ENCODE results near the gene CFLAR. TPM values are rescaled to one million over a fixed set of nuclear protein-coding genes. Genes with fewer than 3 reads are reported as not detected.

CFLAR gene
- total and polyA plus RNA-seq, 2 of the 13 experiments (the other 11 are each of a cell fraction or from before 2014, with no cell fraction given), result 43.8 to 92.1 TPM

DNA sequence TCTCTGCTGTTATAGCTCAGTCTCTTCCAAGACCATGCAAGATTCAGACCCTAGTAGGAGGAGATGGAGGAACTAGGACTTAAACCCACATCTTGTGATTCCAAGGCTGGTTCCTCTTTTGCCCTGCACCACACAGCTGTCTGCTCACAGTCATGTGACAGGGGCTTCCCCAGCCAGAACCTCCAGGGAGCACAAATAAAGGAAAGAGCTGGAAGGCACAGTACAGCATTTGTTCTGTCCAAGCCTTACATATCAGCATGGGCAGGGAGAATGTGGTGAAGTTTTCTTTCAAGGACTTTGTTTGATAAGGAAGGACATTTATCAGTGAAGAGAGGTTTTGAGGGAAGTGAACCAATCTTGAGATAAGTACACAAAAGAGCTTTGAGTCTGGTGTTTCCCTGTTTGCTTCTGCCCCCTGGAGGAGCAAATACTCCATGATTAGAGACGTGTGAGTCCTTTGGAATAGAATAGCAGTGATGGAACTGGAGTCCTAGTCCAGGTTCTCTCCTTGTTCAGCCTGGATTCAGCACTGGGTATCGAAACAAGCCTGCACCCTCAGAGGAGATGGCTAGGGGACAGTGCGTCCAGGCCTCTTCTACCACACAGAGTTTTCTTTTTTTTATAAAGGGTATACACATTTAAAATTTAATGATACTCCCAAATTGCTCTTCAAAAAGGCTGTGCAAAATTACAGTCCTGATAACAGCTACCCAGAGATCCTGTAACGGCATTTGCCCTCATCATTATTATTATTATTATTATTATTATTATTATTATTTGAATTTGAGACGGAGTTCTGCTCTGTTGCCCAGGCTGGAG is 42.4 kb downstream of the CFLAR start (continued):
- TF ChIP-seq SP5 (CRISPR knock-in tag; IDR thresholded peaks at IDR 0.05; ENCODE audit: borderline replicate concordance, low read depth), result no peak
- no peak for TF ChIP-seq SSRP1 (CRISPR knock-in tag; IDR thresholded peaks at IDR 0.05)
- TF ChIP-seq ZNF547 (CRISPR knock-in tag; IDR thresholded peaks at IDR 0.05), result no peak
- TF ChIP-seq SIN3B (IDR thresholded peaks at IDR 0.05; ENCODE audit: low read length), result no peak
- no peak for TF ChIP-seq ZNF3 (CRISPR knock-in tag; IDR thresholded peaks at IDR 0.05)
- TF ChIP-seq, protein P1, sequence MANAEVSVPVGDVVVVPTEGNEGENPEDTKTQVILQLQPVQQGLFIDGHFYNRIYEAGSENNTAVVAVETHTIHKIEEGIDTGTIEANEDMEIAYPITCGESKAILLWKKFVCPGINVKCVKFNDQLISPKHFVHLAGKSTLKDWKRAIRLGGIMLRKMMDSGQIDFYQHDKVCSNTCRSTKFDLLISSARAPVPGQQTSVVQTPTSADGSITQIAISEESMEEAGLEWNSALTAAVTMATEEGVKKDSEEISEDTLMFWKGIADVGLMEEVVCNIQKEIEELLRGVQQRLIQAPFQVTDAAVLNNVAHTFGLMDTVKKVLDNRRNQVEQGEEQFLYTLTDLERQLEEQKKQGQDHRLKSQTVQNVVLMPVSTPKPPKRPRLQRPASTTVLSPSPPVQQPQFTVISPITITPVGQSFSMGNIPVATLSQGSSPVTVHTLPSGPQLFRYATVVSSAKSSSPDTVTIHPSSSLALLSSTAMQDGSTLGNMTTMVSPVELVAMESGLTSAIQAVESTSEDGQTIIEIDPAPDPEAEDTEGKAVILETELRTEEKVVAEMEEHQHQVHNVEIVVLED (CRISPR knock-in tag; IDR thresholded peaks at IDR 0.05; ENCODE audit: borderline replicate concordance), result peak; percentile 25; the same call in 1 of the 2 replicates
- peak; percentile 55 for TF ChIP-seq TEAD3 (CRISPR knock-in tag; optimal IDR thresholded peaks at IDR 0.05; ENCODE audit: borderline replicate concordance)
- no peak for TF ChIP-seq ZNF703 (CRISPR knock-in tag; IDR thresholded peaks at IDR 0.05; ENCODE audit: borderline replicate concordance)
- peak; percentile 20; the same call in 1 of the 2 replicates for TF ChIP-seq AHR (CRISPR knock-in tag; IDR thresholded peaks at IDR 0.05)
- TF ChIP-seq ZNF691 (CRISPR knock-in tag; IDR thresholded peaks at IDR 0.05; ENCODE audit: borderline replicate concordance, low read depth), result no peak; the same call in 1 of the 2 replicates
- TF ChIP-seq, protein P2, sequence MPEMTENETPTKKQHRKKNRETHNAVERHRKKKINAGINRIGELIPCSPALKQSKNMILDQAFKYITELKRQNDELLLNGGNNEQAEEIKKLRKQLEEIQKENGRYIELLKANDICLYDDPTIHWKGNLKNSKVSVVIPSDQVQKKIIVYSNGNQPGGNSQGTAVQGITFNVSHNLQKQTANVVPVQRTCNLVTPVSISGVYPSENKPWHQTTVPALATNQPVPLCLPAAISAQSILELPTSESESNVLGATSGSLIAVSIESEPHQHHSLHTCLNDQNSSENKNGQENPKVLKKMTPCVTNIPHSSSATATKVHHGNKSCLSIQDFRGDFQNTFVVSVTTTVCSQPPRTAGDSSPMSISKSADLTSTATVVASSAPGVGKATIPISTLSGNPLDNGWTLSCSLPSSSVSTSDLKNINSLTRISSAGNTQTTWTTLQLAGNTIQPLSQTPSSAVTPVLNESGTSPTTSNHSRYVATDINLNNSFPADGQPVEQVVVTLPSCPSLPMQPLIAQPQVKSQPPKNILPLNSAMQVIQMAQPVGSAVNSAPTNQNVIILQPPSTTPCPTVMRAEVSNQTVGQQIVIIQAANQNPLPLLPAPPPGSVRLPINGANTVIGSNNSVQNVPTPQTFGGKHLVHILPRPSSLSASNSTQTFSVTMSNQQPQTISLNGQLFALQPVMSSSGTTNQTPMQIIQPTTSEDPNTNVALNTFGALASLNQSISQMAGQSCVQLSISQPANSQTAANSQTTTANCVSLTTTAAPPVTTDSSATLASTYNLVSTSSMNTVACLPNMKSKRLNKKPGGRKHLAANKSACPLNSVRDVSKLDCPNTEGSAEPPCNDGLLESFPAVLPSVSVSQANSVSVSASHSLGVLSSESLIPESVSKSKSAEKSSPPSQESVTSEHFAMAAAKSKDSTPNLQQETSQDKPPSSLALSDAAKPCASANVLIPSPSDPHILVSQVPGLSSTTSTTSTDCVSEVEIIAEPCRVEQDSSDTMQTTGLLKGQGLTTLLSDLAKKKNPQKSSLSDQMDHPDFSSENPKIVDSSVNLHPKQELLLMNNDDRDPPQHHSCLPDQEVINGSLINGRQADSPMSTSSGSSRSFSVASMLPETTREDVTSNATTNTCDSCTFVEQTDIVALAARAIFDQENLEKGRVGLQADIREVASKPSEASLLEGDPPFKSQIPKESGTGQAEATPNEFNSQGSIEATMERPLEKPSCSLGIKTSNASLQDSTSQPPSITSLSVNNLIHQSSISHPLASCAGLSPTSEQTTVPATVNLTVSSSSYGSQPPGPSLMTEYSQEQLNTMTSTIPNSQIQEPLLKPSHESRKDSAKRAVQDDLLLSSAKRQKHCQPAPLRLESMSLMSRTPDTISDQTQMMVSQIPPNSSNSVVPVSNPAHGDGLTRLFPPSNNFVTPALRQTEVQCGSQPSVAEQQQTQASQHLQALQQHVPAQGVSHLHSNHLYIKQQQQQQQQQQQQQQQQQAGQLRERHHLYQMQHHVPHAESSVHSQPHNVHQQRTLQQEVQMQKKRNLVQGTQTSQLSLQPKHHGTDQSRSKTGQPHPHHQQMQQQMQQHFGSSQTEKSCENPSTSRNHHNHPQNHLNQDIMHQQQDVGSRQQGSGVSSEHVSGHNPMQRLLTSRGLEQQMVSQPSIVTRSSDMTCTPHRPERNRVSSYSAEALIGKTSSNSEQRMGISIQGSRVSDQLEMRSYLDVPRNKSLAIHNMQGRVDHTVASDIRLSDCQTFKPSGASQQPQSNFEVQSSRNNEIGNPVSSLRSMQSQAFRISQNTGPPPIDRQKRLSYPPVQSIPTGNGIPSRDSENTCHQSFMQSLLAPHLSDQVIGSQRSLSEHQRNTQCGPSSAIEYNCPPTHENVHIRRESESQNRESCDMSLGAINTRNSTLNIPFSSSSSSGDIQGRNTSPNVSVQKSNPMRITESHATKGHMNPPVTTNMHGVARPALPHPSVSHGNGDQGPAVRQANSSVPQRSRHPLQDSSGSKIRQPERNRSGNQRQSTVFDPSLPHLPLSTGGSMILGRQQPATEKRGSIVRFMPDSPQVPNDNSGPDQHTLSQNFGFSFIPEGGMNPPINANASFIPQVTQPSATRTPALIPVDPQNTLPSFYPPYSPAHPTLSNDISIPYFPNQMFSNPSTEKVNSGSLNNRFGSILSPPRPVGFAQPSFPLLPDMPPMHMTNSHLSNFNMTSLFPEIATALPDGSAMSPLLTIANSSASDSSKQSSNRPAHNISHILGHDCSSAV (CRISPR knock-in tag; IDR thresholded peaks at IDR 0.05; ENCODE audit: borderline replicate concordance), result no peak
- TF ChIP-seq THAP11 (CRISPR knock-in tag; IDR thresholded peaks at IDR 0.05), result 0 out of 2 replicates have a peak, but pooled peaks have one; percentile 46
- no peak for TF ChIP-seq GZF1 (CRISPR knock-in tag; IDR thresholded peaks at IDR 0.05)
- TF ChIP-seq ZNF616 (CRISPR knock-in tag; IDR thresholded peaks at IDR 0.05; ENCODE audit: low read depth), result no peak
- peak; percentile 79; the same call in 1 of the 2 replicates for TF ChIP-seq SP140L (CRISPR knock-in tag; IDR thresholded peaks at IDR 0.05; ENCODE audit: borderline replicate concordance)
- TF ChIP-seq ZNF510 (CRISPR knock-in tag; IDR thresholded peaks at IDR 0.05; ENCODE audit: low read depth), result no peak
- no peak for TF ChIP-seq ZNF460 (CRISPR knock-in tag; IDR thresholded peaks at IDR 0.05; ENCODE audit: borderline replicate concordance)
- TF ChIP-seq ZNF33B (CRISPR knock-in tag; IDR thresholded peaks at IDR 0.05), result no peak
